Measurements from ENCODE around the gene CCL11. TPM values are rescaled to one million over a fixed set of nuclear protein-coding genes. Genes with fewer than 3 reads are reported as not detected.

Gene CCL11
- total and polyA plus RNA-seq, 8 donors = 2.0 to 80.0 (median 3.4) TPM; not detected in 2

- no peak overlapping the region for H3K4me3 ChIP-seq
- intact Hi-C loops (cut with DNase I; ENCODE audit: low total_unique reads) = no loop called here
- H3K27me3 ChIP-seq = peaks cover 0 to 4% (median 0%) of the 10 kb centered on the region in 3 donors
- WGBS, 5 donors = 28 to 53% (median 29%) methylated on average over 3 of the region's 3 CpGs
- TF ChIP-seq POLR2A (IDR thresholded peaks at IDR 0.05) (no peak), POLR2AphosphoS5 (IDR thresholded peaks at IDR 0.05) (no peak), EP300 (IDR thresholded peaks at IDR 0.05) (no peak)
- TF ChIP-seq, protein P1, sequence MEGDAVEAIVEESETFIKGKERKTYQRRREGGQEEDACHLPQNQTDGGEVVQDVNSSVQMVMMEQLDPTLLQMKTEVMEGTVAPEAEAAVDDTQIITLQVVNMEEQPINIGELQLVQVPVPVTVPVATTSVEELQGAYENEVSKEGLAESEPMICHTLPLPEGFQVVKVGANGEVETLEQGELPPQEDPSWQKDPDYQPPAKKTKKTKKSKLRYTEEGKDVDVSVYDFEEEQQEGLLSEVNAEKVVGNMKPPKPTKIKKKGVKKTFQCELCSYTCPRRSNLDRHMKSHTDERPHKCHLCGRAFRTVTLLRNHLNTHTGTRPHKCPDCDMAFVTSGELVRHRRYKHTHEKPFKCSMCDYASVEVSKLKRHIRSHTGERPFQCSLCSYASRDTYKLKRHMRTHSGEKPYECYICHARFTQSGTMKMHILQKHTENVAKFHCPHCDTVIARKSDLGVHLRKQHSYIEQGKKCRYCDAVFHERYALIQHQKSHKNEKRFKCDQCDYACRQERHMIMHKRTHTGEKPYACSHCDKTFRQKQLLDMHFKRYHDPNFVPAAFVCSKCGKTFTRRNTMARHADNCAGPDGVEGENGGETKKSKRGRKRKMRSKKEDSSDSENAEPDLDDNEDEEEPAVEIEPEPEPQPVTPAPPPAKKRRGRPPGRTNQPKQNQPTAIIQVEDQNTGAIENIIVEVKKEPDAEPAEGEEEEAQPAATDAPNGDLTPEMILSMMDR (IDR thresholded peaks at IDR 0.05) = no peak
- no peaks in the 10 kb centered on the region for H3K36me3 ChIP-seq
- no peaks in the 10 kb centered on the region for H3K4me1 ChIP-seq
- no peak for DNase-seq
- H3K9me3 ChIP-seq = no peaks in the 10 kb centered on the region
- H3K27ac ChIP-seq = no peak overlapping the region
Measured at GRCh38 chr17:34265711-34266110, 19.8 kb upstream of the CCL11 start.

DNA sequence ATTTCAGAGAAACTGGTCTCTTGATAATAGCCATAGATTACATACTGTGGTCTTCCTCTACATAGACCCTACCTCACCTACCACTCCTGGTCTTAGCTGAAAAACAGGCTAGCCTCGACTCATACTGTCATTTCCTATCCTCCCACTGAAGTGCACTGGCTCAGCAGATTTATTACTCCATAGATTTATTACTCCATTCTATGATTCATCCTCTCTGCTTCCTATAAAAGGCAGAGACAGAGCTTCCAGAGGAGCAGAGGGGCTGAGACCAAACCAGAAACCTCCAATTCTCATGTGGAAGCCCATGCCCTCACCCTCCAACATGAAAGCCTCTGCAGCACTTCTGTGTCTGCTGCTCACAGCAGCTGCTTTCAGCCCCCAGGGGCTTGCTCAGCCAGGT lies 15.6 kb upstream of the CCL11 start, which contains the start of gene CCL7:
CCL7 (plus strand) TSS at position 253 of the 400 bp plus-strand sequence; CDS start at position 323, 70 bp downstream.
- H3K36me3 ChIP-seq = no peaks in the 10 kb centered on the region
- H3K4me1 ChIP-seq = no peaks in the 10 kb centered on the region
- TF ChIP-seq POLR2A (IDR thresholded peaks at IDR 0.05) = no peak
- TF ChIP-seq, protein P1 (IDR thresholded peaks at IDR 0.05) = no peak
- DNase-seq = no peak
- intact Hi-C loops (cut with DNase I; ENCODE audit: low total_unique reads) = no loop called here
- WGBS, 5 donors = 32 to 46% (median 42%) methylated on average over 1 of the region's 1 CpG
- peaks cover 0 to 12% (median 0%) of the 10 kb centered on the region in 3 donors for H3K27me3 ChIP-seq
- no peak within 1 kb of the TSS for H3K4me3 ChIP-seq
- H3K27ac ChIP-seq = no peak within 1 kb of the TSS
- no peaks in the 10 kb centered on the region for H3K9me3 ChIP-seq

DNA sequence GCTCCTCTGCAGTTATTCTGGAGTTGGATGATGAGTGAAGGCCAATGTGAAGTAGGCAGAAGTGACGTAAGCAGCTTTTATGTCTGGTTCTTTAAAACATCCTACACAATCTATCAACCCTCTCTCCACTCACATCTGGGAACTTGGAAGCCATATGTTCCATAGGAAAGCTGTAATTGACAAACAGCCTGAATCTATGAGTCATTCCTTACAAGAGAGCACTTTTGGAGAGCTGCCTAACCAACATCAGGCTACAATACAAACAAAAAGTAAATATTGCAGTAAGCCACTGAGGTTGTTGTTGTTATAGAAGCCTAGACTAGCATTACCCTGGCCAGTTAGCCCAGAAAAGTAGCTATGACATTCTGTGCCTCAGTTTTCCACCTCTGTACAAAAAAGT lies 9.7 kb upstream of the CCL11 start:
- no peak for TF ChIP-seq EP300 (IDR thresholded peaks at IDR 0.05)
- TF ChIP-seq POLR2A (IDR thresholded peaks at IDR 0.05) = no peak
- TF ChIP-seq, protein P1 (IDR thresholded peaks at IDR 0.05) = no peak
- TF ChIP-seq POLR2AphosphoS5 (IDR thresholded peaks at IDR 0.05) = no peak
- Histone ChIP-seq H3K4me1 (no peaks in the 10 kb centered on the region), H3K27me3 (peaks cover 0 to 18% (median 0%) of the 10 kb centered on the region in 3 donors), H3K27ac (no peak overlapping the region), H3K4me3 (no peak overlapping the region), H3K36me3 (no peaks in the 10 kb centered on the region), H3K9me3 (no peaks in the 10 kb centered on the region)
- intact Hi-C loops (cut with DNase I; ENCODE audit: low total_unique reads) = no loop called here
- 0 to 27% (median 0%) methylated on average over 1 of the region's 1 CpG for WGBS, 5 donors
- peak in 1 of 2 donors; percentile 79 for DNase-seq

DNA sequence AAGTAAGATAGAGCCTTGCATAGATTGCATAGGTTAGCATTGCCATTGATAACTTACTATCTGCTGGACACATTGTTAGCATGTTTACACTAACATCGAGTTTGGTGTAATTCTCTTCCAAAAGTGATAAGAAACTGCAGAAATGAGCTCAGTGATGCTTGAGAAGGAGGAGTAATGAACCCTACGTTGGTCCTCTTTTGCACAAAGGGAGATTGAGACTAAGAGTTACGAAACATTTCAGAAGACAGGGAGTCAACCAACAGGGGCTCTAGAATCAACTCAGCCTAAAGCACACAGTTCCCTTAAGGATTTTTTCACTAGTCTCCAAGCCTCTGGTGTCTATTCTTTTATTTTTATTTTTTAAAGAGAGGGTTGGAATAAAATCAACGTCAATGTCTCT lies 8.7 kb upstream of the CCL11 start:
- DNase-seq = no peak
- H3K9me3 ChIP-seq = no peaks in the 10 kb centered on the region
- no peak overlapping the region for H3K27ac ChIP-seq
- H3K4me3 ChIP-seq = no peak overlapping the region
- no peaks in the 10 kb centered on the region for H3K4me1 ChIP-seq
- H3K27me3 ChIP-seq = peaks cover 0 to 12% (median 0%) of the 10 kb centered on the region in 3 donors
- WGBS, 5 donors = 47 to 59% (median 51%) methylated on average over 4 of the region's 4 CpGs
- H3K36me3 ChIP-seq = no peaks in the 10 kb centered on the region
- TF ChIP-seq, protein P1 (IDR thresholded peaks at IDR 0.05) = no peak
- TF ChIP-seq POLR2AphosphoS5 (IDR thresholded peaks at IDR 0.05) = no peak
- no peak for TF ChIP-seq POLR2A (IDR thresholded peaks at IDR 0.05)
- TF ChIP-seq EP300 (IDR thresholded peaks at IDR 0.05) = no peak
- intact Hi-C loops (cut with DNase I; ENCODE audit: low total_unique reads) = no loop called here
